Middle frontal gyrus (tissue), 1 donor: Measurements from ENCODE around the gene RAB3GAP1.
"Not testable (repeated sequence)": the region's sequence is repeated elsewhere in the genome, so short reads cannot be mapped to it uniquely, and the experiment has no call there.

Source experiments
- DNase-seq: peaks from one replicate; pipeline ENCODE4 v3.0.0-alpha.2; 2015; ENCODE audit warnings: low spot score; ENCODE audit errors: extremely low spot score

Gene RAB3GAP1

DNA sequence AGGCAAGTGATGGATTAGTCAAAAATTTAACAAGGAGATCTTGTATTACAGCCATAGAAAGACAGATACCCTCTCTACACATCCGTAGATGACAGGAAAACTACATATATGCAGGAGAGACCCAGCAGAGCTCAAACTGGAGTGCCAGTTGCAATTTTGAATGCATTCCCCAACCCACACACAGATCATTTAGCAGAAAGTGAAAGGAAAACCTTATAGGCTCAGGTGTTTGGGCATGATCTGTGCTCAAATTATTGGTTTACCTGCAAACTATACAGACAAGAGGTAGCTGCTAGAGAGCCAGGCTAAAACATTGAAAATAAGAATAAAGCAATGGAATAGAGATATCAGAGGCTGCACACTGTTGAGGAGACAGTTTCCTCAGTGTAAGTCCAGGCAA is 51.8 kb downstream of the RAB3GAP1 start:
- DNase-seq, result no peak

- not testable (repeated sequence) for DNase-seq
These were observed 53.6 kb downstream of the RAB3GAP1 start for GRCh38 chr2:135105513-135106316.

DNA sequence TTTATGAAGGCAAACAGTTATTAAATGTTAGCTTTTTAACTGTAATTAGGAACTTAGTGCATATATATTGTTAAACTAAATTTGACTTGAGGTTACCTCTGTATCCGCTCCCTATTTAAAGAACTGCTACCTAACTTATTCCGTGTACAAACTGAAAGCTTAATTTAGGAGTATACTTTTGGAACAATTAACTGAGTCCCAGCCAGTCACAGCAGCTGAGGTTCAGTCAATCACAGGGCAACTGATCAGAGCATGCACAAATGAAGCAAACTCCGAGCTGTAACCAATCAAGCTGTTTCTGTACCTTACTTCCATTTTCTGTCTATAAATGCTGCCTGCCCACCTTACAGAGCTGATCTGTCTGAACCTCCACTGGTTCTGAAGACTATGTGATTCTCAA is 61.2 kb downstream of the RAB3GAP1 start:
- DNase-seq, result no peak

- no peak for DNase-seq
These were observed 67.5 kb downstream of the RAB3GAP1 start for GRCh38 chr2:135119582-135119981.

GRCh38 chr2:135121016-135121657 is 69.0 kb downstream of the RAB3GAP1 start:
- DNase-seq, result no peak

DNA sequence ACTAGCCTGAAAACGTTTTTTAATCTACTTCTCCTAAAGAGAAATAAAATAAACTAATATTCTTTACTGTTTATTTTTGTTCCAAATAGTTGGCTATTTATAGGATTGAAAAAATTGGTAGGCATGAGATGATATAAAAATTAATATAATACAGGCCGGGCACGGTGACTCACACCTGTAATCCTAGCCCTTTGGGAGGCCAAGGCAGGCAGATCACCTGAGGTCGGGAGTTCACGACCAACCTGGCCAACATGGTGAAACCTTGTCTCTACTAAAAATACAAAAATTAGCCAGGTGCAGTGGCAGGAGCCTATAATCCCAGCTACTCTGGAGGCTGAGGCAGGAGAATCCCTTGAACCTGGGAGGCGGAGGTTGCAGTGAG is 69.6 kb downstream of the RAB3GAP1 start:
- DNase-seq, result not testable (repeated sequence)

DNA sequence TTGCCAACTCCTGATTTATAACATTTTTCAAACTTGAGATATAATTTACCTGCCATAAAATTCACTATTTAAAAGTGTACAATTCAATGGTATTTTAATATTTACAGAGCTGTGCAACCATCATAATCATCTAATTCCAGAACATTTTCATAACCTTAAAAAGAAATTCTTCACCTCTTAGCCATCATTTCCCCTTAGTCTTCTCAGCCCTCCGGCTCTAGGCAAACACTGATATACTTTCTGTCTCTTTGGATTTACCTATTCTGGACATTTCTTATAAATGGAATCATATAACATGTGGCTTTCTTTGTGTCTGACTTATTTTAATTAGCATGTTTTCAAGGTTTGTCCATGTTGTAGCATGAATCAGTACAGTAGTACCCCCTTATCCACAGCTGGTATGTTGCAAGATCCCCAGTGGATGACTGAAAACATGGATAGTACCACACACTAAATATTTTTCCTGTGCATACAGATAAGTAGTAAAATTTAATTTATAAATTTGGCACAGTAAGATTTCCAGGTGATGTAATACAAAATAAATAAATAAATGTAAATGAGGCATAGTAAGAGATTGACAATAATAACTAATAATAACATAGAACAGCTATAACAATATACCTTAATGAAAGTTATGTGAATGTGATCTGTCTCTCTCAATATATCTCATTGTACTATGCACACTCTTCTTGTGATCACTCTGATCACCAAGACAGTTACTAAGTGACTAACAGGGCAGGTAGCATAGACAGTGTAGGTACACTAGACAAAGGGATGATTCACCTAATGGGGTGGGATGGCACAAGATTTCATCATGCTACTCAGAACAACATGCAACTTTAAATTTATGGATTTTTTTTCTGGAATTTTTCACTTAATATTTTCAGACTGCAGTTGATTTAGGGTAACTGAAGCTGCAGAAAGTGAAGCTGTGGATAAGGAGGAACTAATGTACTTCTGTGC is 73.1 kb downstream of the RAB3GAP1 start:
- DNase-seq, result no peak

GRCh38 chr2:135125940-135126339 is 73.8 kb downstream of the RAB3GAP1 start:
- no peak for DNase-seq

GRCh38 chr2:135130751-135131150 is 78.7 kb downstream of the RAB3GAP1 start:
- DNase-seq, result no peak

GRCh38 chr2:135132314-135132713 is 80.2 kb downstream of the RAB3GAP1 start:
- no peak for DNase-seq

DNA sequence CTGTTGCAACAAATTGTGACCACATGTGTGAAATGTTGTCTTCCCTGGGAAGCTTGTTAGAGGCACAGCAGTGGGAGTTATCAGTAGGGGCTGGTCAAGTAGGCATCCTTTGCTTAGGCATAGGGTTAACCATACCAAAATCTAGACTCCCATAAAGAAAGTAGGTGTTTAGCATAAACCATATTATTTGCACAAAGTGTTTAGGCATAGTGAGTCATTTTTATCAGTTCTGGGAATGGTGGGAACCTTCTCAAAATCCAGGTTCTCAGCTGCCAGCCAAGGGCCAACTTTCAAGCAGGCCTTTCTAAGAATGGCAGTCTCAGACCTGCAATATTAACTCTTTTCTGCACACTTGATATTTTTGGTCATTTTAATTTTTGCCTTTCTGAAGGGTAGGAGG is 88.5 kb downstream of the RAB3GAP1 start:
- DNase-seq, result no peak

GRCh38 chr2:135142323-135142722 is 90.2 kb downstream of the RAB3GAP1 start:
- DNase-seq, result no peak

DNA sequence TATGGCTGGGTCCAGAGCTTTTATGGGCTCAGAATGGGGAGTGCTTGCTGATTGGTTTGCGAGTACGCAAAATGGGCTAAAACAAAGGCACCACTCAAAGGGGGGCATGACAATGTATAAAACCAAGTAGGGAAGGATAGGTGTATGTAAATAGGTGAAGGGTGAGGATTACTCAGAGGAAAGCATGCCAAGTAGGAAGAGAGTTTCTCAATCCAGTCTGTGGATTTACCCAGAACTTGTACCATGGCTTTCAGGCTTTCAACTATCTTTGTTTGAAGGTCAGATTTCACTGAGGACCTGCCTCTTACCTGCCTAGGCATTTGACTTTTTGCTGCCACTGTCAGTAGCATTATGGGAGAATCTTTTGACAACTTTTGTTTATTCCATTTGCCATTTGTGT is 92.3 kb downstream of the RAB3GAP1 start:
- no peak for DNase-seq

DNA sequence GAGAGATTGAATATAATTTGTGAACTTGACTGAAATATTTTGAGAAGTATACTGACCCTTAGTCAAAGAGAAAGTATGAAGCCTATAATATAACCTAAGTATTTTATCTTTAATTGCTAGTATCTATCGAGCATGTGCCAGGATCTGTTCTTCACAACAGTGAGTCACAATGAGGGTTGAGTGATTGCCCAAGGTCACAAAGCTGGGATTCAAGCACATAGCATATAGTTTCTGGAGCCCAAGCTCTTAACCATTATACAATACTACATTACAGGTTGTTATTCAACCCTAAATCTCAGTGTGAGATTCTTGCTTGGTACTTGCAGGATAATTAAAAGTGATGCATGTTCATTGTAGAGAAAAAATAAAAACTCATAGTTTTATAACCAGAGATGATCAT is 97.2 kb downstream of the RAB3GAP1 start:
- no peak for DNase-seq

DNA sequence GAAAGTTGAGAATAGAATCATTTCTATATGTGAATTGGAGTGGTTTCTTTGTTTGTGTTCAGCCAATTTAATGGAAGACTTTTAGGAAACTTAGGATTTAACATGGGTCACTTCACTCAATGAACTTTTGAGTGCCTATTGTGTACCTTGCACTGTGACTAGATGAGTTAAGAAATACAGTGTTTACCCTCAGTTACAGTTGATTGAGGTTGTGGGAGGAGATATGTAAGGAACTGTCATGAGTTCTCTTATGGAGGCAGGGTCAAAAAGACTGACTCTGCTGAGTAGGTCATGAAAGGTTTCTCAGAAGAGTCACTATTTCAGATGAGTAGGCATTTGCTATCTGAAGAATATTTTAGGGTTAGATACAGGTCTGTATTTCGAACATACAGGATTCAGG is 98.6 kb downstream of the RAB3GAP1 start:
- no peak for DNase-seq

DNA sequence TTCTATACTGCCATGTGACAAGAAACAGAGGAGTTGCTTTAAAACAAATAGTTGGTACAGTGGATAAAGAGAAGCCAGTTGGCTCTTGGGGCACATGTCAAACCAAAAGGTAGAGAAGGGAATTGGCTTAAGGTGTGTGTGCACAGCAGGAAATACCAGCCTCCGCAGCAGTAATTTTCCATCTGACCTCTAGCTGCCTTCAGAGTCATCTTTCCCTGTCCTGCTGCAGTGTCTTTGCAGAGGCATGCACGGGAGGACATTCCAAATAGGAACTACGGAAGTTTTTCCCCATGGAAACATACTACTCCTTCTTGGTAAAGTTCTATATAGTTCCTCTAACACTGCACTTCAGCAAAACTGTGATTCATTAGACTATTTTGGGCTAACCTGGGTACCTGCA is 99.5 kb downstream of the RAB3GAP1 start:
- DNase-seq, result no peak

DNA sequence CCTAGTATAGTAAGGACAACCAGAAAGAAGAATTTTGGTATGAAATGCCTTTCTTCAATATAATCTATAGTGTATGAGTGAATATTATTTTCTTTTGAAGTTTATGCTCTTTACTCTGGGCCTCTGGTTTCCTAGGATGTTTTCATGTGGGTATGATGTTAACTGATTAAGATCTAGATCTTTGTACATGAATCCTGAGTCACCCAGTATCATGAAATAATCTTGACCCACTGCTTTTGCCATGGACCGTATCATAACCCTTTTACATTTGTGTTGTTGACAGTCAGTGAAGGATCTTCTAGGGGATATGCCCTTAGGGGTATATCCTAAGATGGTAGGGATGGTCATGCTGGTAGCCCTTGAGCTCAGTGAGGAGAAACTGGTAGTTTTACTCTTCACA is 100.3 kb downstream of the RAB3GAP1 start:
- no peak for DNase-seq

- DNase-seq, result no peak
These were observed 102.9 kb downstream of the RAB3GAP1 start for GRCh38 chr2:135154962-135155361.

DNA sequence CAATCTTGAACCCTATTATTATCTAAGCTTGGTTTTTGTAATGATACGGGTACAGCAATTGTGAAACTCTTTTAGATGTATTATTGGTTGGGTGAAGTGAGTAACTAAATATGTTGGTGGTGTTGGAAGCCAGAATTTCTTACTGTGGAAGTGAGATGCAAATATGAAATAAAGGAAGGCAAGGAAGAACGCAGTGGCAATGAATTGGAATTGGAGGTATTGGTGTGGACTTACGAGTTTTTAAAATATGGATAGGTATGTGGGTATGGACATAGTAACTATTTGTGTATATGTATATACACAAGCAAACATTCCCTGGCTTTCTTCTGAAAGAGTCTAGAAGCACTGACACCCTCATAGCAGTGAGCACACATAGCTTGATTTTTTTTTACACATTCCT is 105.8 kb downstream of the RAB3GAP1 start:
- no peak for DNase-seq

GRCh38 chr2:135159191-135159590 is 107.1 kb downstream of the RAB3GAP1 start:
- DNase-seq, result no peak

DNA sequence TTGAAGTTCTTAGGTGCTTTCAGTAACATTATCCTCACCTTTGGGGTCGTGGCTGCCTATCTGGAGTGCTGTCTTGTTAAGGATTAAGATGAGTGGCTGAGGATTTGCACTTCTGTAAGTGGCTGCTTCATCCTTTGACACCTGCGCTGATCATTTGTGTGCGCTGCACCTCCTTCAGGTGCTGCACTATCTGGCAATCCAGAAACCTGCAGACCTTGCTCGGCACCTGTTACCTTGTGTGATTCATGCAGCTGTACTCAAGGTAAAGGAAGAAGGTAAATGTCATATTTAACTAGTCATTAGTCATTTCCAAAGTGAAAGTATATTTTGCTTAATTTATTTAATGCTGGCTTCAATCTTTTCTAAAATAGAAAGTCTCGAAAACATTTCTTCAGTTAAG is 110.3 kb downstream of the RAB3GAP1 start:
- DNase-seq, result no peak

DNA sequence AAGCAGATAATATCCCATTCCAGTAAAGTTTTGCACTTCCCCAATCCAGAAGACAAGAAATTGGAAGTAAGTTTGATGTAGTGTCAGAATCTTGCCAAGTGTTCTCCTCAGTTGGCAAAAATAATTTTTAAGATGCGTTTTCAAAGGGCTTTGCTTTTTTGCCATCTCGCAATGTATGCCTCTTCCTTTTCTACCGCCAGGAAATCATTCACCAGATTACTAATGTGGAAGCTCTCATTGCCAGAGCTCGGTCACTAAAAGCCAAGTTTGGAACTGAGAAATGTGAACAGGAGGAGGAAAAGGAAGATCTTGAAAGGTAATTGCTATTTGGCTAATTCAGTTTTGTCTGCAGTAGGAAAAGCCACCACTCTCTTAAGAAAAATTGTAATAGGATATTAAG is 110.7 kb downstream of the RAB3GAP1 start:
- DNase-seq, result no peak
